ENCODE results near the gene KRT78. TPM values are rescaled to one million over a fixed set of nuclear protein-coding genes. Genes with fewer than 3 reads are reported as not detected.

Gene KRT78
- 0.36 and 6.2 TPM in 2 replicates for total RNA-seq

GRCh38 chr12:52848661-52849255 lies at the start of gene KRT78:
KRT78 (minus strand) TSS chr12:52848994; CDS start chr12:52848930, 64 bp downstream.

GRCh38 chr12:52833922-52834726 lies 14.7 kb downstream of the KRT78 start, which contains the start of gene KRT79:
KRT79 (minus strand) TSS chr12:52834311; CDS start chr12:52834260, 51 bp downstream.

GRCh38 chr12:52813885-52814709 lies 34.7 kb downstream of the KRT78 start, which contains the start of gene KRT4:
KRT4 (minus strand) TSS chr12:52814116; CDS start chr12:52814058, 58 bp downstream.

GRCh38 chr12:52795694-52796428 lies 52.9 kb downstream of the KRT78 start, which contains the start of gene KRT3:
KRT3 (minus strand) TSS chr12:52796117; CDS start chr12:52796042, 75 bp downstream.

Other genes with a start within 250 kb of the KRT78 start
- gene KRT72, start 247.5 kb downstream of the KRT78 start, total RNA-seq = not detected in 2 replicates
- gene KRT73, start 230.4 kb downstream of the KRT78 start, total RNA-seq = not detected in 2 replicates
- not detected in 2 replicates for gene KRT2, start 196.8 kb downstream of the KRT78 start, total RNA-seq
- gene KRT1, start 168.6 kb downstream of the KRT78 start, total RNA-seq = 0.34 TPM in 1 of 2 replicates, not detected in the other
- gene KRT77, start 145.5 kb downstream of the KRT78 start, total RNA-seq = not detected in 2 replicates
- not detected in 2 replicates for gene KRT76, start 71.6 kb downstream of the KRT78 start, total RNA-seq
- gene KRT3, start 52.9 kb downstream of the KRT78 start, total RNA-seq = under 0.01 TPM in 1 of 2 replicates, not detected in the other
- gene KRT4, start 34.9 kb downstream of the KRT78 start, total RNA-seq = 1.0 and 33.2 TPM in 2 replicates
- under 0.01 and 0.07 TPM in 2 replicates for gene KRT79, start 14.7 kb downstream of the KRT78 start, total RNA-seq
- 172 and 194 TPM in 2 replicates for gene KRT8, start 56.1 kb upstream of the KRT78 start, total RNA-seq
- 181 and 366 TPM in 2 replicates for gene KRT18, start 100.1 kb upstream of the KRT78 start, total RNA-seq
- gene EIF4B, start 157.5 kb upstream of the KRT78 start, total RNA-seq = 1,225 and 1,493 TPM in 2 replicates
- gene TNS2, start 201.1 kb upstream of the KRT78 start, total RNA-seq = 0.34 and 3.1 TPM in 2 replicates
- gene SPRYD3, start 230.4 kb upstream of the KRT78 start, total RNA-seq = 24.3 and 25.5 TPM in 2 replicates
- gene IGFBP6, start 248.7 kb upstream of the KRT78 start, total RNA-seq = 18.2 and 108 TPM in 2 replicates

Data from nasal cavity respiratory epithelium epithelial cell of viscerocranial mucosa (primary cell).